Activated naive CD4-positive, alpha-beta T cell (primary cell): ENCODE data around the gene ORAI2.
"Not testable (repeated sequence)": the region's sequence is repeated elsewhere in the genome, so short reads cannot be mapped to it uniquely, and the experiment has no call there.

ENCODE experiments used
- DNase-seq, 4 experiments: peaks; one replicate each; lab custom pipeline; 2025; lab: John Stamatoyannopoulos, UW

Gene ORAI2

DNA sequence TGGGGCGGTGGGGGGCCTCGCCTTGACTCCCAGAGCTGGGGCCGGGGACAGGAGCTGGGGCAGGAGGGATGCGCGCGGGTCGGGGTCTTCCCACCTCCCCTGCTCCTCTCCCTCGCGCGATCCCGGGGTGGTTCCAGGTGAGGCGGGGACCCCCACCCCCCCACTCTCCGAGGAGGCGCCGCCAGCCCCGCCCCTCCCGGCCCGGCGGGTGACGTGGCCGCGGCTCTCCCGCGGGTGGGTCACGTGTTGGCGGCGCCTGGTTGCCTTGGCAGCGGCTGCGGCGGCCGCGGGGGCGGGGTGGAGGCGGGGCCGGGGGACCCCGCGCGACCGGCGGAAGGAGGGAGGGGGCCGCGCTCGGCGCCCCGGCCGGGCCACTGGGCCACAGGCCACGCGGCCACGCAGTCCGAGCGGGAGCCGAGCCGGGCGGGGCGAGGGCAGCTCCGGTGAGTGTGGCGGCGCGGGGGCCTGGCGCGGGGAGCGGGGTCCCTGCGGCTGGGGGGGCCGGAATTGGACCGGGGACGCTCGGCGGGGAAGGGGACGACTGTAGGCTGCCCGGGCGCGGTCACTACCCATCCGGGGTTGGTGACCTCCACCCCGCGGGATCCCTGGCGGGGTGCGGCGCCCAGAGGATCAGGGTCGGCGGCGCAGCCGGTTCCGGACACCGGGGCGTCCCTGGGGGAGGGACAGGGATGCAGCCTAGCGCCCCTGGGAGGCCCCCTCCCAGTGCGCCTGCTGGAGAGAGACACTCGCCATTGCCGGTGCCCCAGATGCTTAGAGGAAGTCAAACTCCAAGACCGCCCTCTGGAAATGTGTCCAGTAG is at the start of gene ORAI2:
Gene ORAI2, plus strand, starts transcription at position 357 of the 820 bp plus-strand sequence. CDS start 5,382 bp downstream, outside the sequence.
- peak; percentile 53 to 88 (median 68) for DNase-seq

DNA sequence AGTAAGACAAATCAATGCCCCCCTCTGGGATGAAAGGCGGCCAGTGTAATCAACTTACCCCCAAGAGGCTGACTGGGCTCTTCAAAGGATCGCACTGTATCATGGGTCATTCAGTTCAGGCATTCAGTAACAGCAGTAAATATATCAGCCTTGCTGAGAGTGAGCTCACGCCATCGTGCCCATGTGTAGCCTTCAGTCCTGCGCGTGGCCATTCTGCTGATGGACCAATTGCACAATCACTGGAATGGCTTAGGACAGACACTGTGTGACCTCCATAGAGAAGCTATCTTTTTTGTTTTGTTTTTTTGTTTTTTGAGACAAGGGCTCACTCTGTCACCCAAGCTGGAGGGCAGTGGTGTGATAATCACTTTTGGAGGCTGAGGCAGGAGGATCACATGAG is 46.3 kb upstream of the ORAI2 start:
- DNase-seq = no peak

DNA sequence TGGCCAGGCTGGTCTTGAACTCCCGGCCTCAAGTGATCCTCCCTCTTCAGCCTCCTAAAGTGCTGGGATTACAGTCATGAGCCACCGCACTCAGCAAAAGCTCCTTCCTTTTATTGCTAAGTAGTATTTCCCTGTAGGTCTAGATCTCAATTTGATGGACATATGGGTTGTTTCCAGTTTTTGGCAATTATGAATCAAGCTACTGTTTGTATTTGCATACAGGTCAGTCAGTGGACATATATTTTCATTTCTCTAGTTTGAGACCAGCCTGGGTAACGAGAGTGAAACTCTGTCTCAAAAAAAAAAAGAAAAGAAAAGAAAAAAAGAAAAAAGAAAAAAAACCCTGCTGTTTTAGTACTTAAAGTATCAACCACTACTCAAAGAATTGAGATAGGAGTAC is 43.6 kb upstream of the ORAI2 start:
- DNase-seq = no peak

DNA sequence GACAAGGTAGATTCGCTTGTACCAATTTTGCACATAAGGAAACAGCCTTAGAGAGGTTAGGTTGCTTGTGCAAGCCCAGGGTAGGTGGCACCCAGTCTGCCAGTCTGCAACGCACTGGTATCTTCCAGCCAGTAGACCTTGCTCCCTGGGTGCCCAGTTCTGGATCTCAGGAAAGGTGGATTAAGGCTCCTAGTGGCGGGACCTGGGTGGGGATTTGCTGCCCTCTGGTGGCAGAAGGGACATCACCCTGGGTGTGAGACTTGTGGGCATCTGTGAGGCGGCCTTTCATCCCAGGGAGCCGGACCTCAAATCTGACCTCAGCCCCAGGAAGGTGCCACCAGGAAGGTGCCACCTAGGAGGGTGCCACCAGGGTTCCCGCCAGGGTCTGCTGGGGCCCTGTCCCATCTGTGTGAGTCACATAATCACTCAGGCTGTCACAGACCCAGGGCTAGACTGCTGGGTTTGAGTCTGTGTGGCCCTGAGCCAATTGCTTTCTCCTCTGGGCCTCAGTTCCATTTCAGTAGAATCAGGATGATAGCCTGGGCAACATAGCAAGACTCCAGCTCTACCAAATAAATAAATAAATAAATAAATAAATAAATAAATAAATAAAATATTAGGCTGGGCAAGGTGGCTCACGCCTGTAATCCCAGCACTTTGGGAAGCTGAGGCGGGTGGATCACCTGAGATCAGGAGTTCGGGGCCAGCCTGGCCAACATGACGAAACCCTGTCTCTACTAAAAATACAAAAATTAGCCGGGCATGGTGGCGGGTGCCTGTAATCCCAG is 42.5 kb upstream of the ORAI2 start:
- peak; percentile 21 to 59 (median 40) for DNase-seq

DNA sequence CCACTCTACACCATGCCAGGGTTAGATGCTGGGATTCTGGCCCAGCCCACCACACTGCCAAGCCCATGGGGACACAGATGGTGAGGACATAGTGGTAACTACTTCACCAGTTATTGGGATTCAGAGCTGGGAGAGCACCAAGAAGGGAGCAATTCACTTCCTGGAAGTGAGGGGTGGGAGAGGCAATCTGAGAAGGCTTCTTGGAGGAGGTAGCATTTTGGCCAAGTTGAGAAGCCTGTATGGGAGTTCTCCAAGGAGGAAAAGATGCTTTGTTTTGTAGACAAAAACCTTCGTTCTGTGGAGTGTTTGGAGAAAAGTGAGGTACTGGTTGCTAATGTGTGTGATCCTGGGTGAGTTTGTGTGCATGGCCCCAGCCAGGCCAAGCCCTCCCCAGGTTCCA is 41.0 kb upstream of the ORAI2 start:
- DNase-seq = no peak

DNA sequence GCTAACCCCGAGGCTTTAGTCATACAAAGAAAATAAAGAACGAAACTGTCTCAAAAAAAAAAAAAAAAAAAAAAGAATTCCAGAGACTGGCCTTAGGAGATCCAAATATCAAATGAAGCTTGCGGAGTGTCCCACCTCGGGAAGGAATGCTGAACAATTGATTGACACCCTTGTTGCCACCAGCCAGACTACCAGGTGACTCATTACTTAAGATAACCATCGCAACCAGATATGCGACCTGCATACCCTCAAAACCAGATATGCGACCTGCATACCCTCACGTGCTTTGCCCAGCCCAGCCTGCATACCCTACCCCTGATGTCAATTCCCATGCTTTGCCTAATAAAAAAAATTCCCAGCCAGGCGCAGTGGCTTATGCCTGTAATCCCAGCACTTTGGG is 39.9 kb upstream of the ORAI2 start:
- no peak for DNase-seq

DNA sequence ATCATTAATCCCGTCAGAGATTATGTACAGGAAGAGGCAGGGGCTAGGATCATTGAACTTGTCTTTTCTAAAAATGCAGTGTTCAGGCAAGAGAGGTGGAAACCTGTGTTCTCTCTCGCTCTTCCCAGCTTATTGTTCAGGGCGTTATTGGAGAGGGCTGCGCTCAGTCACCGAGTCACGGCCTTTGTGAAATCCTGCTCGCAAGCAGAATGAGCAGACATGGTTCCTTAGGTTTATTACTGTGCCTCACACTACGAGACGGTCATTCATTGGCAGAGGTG is 37.8 kb upstream of the ORAI2 start:
- DNase-seq = no peak

DNA sequence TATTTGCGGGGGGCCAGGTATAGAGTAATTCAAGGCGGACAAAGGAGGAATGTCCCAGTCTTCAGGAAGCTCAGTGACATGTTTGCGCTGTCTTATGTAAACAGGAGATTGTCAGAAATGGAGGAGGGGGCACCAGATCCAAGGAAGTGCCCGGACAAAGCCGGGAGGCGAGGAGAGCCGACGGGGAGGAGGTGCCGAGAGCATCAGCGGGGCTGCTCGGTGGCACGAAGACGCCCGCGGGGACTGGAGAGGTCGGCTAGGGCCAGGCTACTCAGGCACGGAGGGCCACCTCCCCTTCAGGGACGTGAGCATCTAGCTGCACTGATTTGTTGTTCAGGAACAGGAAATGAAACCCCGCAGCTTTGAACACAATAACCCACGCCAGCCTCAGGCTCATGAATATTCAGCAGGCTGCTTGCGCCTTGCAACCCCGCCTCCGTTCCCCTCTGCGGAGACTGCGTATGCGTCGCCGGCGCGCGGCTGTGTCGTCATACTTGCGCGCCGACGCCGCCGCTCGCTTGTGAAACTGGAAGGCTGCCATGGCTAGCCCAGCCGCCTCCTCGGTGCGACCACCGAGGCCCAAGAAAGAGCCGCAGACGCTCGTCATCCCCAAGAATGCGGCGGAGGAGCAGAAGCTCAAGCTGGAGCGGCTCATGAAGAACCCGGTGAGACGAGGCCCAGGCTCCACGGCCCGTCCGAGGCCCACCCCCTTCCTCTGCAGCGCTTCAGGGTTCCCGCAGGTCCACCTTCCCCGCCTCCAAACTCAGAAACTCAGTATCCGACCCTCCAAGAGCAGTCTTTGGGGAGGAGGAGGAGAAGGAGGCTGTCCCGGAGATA is 37.3 kb upstream of the ORAI2 start, which contains the start of gene PRKRIP1:
Gene PRKRIP1, plus strand, starts transcription at position 491 of the 837 bp plus-strand sequence. Its CDS starts 49 bp downstream, at position 540.
- peak; percentile 47 to 73 (median 62) for DNase-seq

DNA sequence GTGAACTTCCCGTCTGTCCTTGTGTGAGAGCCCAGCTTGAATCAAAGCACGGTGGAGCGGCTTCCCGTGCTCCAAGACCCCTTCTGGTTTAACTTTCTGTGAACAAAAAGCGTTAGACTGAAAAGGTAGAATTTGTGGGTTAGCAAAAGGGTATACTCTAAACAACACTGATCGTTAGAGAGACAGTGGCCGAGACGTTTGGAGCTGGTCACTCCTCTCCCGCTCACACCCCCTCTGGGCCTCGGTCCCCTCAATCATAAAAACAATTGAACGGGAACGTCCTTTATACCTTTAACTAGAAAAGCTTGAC is 36.7 kb upstream of the ORAI2 start:
- DNase-seq = no peak

DNA sequence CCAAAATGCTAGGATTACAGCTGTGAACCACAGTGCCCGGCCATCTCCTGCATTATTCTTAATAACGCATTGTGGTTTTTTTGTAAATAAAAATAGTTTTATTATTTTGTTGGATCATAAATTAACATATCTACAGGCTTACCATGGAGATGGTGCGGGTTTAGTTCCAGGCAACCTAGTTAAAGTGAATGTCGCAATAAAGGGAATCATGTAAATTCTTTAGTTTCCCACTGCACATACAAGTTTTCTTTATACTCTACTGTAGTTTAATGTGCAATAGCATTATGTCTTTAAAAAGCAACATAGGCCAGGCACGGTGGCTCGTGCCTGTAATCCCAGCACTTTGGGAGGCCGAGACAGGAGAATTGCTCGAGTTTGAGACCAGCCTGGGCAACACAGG is 34.8 kb upstream of the ORAI2 start:
- no peak for DNase-seq

DNA sequence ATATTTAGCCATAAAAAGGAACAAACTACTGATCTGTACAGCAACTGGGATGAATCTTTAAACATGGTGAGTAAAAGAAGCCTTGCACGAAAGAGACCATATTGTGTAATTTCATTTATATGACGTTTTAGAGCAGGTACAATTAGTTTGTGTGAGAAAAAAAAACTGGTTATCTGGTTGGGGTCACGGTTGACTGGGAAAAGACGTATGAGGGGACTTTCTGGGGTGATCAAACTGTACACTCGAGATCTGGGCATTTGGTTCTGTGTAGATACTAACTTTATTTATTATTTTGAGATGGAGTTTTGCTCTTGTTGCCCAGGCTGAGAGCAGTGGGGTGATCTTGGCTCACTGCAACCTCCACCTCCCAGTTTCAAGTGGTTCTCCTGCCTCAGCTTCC is 33.0 kb upstream of the ORAI2 start:
- DNase-seq = no peak

DNA sequence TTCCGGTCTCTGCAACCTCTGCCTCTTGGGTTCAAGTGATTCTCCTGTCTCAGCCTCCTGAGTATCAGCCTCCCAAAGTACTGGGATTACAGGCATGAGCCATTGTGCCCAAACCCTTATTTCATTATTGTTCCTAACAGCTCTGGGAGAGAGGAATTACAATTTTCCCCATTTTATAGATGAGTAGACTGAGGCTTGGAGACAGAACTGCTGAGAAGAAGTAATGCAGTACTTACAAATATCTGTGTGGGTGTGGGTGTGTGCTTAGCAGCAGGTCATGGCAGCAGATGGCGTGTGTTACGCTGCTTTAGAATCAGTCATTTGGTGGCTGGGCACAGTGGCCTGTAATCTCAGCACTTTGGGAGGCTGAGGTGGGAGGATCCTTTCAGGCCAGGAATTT is 29.8 kb upstream of the ORAI2 start:
- DNase-seq = no peak

DNA sequence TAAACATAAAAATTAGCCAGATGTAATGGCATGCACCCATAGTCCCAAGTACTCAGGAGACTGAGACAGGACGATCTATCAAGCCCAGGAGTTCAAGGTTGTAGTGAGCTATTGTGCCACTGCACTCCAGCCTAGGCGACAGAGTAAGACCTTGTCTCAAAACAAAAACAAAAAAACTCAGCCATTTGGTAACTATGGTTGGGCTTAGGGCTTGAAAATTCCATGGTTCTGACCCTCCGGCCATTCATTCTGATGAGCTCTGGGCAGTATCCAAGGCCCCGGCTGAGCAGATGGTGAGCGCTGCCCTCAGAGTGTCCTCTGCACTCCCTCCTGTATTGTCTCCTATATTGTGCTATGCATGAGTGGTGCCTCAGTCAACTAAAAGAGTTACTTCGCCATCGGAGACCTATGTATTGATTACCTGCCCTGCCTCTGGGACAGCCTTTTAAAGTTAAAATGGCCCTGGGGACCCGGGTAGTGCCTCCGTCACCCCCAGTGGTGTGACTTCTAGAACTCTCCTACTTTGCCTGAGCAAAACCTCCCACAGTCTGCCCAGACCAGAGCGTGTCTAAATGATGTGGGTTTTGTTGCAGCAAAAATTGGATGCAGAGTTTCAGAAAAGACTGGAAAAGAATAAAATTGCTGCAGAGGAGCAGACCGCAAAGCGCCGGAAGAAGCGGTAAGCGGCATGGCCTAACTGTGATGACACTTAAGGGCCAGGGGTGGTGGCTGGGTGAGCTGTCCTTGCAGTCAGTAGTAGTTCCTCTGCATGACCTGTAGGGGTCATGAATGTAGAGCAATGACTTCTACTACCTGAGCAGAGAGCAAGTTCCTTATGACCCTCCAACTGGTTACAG is 29.1 kb upstream of the ORAI2 start:
- peak in 1 of 4 experiments; percentile 17 for DNase-seq

DNA sequence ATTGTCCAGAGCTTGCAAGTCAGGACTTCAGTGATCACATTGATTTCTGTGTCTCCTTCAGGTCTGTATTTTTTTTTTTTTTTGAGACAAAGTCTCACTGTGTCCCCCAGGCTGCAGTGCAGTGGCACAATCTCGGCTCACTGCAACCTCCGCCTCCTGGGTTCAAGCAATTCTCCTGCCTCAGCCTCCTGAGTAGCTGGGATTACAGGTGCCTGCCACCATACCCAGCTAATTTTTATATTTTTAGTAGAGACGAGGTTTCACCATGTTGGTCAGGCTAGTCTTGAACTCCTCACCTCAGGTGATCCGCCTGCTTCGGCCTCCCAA is 28.6 kb upstream of the ORAI2 start:
- not testable (repeated sequence) for DNase-seq

DNA sequence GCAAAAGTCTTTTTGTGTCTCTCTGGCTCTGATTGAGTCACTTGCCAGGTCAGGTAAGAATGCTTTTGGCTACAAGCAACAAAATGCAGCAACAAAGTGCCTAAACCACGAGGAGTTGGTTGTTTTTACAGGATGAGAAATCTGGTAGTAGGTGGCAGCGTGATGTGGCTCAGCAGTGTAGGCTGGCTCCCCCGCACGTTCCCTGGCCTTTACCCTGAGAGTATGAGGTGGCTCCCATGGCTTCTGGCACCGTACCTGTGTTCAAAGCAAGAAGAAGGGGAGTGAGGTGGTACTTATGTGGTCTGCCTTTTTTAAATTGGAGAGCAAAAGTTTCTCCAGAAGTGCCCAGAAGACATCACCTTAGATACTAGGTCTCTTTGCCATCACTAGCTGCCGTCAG is 25.5 kb upstream of the ORAI2 start:
- DNase-seq = no peak

DNA sequence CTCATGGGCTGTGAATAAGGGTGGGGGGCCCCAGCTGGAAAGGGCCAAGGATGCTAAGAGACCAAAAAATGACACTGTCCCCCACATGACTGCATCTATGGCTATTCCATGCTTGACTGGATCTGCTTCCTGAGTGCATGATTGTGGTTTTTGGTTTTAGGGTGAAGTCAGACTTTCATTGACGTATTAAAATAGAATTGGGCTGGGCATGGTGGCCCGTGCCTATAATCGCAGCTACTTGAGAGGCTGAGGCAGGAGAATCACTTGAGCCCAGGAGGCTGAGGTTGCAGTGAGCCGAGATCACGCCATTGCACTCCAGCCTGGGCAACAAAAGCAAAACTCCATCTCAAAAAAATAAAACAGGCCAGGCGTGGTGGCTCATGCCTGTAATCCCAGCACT is 24.8 kb upstream of the ORAI2 start:
- not testable (repeated sequence) for DNase-seq

DNA sequence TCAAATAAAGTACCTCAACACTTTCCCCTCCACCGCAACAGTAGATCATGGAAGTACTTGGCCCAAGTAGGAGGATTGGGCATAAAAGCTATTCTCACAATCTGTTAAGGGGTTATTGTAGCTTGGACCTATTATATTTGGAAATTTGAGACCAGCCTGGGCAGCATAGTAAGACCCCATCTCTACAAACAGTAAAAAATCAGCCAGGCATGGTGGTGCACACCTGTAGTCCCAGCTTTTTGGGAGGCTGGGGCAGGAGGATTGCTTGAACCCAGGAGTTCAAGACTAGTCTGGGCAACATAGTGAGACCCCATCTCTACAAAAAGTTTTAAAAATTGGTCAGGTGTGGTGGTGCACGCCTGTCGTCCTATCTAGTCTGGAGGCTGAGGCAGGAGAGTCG is 24.0 kb upstream of the ORAI2 start:
- DNase-seq = no peak

DNA sequence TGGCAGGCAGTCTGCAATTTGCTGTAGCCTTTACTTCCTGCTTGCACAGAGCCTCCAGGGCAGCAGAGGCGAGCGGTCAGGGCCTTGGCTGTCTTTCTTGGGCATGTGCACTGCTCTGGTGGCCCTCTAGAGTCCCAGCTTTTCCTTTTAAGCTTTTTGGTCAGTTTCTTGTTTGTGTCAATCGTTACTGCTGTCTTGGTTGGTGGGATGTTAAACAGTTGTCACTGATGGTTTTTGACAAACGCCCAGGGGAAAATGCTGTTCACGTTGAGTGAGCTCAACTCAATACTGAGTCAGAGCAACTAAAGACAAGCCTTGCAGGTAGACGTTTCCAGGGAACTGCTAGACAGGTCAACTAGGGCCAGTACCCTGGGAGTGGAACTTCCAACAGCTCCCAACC is 23.3 kb upstream of the ORAI2 start:
- DNase-seq = no peak

DNA sequence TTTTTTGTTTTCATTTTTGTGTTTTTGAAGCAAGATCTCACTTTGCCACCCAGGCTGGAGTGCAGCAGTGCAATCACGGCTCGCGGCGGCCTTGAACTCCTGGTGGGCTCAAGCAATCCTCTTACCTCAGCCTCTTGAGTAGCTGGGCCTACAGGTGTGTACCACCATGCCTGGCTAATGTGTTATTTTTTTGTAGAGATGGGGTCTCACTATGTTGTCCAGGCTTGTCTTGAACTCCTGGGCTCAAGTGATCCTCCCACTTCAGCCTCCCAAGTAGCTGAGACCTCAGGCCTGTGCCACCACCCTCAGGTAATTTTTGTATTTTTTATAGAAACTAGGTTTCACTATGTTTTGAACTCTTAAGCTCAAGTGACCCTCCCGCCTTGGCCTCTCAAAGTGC is 22.5 kb upstream of the ORAI2 start:
- no peak for DNase-seq

DNA sequence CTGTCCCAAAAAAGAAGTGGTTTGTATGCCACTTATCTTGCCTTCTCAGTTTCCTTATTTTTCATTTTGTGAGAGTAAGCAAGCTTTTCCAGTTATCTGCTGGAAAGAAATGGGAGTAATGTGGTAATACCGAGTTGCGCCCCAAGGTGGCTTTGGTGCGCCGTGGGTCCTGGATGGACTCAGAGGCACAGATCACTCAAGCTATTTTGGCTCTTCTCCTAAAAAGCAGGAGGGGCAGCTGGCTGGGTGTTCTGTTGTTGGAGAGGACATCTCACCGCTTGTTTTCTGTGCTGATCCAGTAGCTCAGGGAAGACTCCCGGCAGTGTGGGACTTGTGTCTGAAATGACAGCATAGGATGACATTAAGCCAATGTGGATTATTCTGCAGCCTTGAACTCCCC is 20.8 kb upstream of the ORAI2 start:
- DNase-seq = peak in 2 of 4 experiments; percentile 30 to 31

DNA sequence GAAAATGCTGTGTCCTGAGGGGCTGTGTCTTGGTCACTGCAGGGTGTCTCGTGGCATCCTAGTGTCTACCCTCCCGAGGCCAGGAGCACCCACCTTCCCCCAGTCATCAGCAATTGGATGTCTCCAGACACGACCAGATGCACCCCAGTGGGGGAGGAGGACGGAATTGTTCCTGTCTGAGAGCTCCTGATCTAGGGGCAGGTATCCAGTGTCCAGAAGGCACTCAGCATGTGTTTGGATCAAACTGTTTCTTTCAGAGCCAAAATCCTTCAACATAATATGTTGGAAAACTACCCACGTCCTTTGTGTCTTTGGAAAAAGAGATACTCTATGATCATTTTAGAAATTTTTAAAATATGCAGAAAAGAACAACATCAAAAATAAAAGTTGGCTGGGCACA is 20.3 kb upstream of the ORAI2 start:
- no peak for DNase-seq

DNA sequence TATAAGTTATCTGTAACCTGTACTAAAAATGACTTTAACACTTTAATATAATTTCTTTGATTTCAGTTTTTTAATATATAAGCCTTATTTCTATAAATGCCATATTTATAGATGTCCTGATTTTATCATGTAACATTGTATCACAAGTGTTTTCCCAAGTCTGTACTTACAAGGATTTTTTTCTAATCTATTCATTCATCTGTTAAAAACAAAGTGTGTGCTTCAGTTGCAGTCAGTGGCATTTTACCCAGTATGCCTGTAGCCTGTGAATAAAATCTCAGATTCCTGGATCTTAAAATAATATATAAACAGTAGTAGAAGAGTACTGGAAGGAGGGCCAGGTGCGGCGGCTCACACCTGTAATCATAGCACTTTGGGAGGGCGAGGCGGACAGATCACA is 19.8 kb upstream of the ORAI2 start:
- no peak for DNase-seq
